HG03558 (cell line): ENCODE results near the gene GIGYF2.

ENCODE experiments used
- ATAC-seq: cut with Tn5 transposase; IDR thresholded peaks from one replicate; pipeline ENCODE4 v1.9.1; 2021; ENCODE audit warnings: moderate number of reproducible peaks; ENCODE audit not compliant: unreplicated experiment; ENCODE audit errors: extremely low read depth

The GIGYF2 gene

DNA sequence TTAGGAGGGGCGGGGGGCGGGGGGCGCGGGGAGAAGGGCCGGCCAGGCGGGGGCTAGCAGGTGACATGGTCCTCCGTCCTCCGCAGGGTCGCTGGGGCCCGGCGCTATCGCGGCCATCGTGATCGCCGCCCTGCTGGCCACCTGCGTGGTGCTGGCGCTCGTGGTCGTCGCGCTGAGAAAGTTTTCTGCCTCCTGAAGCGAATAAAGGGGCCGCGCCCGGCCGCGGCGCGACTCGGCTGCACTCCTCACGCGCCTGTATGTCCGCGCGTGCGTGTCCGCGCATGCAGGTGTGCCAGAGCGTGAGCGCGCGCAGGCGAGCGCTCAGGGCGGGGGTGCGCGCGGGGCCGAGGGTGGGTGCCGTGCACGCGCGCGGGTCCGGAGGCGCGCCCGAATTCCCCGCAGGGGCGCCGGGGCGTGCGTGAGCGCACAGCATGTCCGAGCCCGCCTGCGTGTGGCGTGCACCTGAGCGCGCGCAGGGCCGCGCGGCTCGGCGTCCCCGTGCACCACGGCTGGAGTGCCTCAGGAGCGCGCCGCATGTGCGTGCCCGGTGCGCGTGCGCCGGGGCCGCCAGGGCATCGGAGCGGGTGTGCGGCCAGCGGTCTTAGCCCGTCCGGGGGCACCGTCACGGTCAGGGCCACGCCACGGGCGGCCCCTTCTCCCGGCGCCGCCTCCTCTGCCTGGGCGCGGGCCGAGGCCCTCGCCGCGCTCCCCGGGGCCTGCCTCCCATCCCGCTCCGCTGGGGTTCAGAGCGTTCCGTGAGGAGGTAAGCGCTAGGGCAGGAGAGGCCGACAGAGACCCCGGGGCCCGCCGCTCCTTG, 179.2 kb downstream of the GIGYF2 start:
- ATAC-seq, result no peak

DNA sequence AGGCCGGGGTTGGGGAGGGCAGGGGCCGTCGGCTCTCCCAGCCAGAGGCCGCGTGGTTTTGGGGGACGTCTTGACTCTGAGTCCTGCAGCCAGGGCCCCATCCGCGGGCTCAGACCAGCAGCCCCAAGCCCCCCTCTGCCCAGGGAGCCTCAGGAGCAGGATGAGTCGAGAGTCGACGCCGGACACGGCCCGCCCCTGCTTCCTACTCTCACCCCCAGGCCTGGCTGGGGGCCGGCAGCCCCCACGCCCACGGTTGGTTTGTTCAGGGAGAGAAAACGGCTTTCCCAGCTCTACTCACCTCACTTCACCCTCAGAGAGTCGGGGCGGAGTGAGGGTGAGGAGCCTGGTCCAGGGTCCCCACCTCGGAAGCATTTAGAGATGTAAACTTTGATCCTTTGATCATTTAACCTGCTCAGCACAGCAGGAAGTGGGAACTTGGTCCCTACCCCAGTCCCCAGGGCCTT, 179.9 kb downstream of the GIGYF2 start:
- no peak for ATAC-seq

DNA sequence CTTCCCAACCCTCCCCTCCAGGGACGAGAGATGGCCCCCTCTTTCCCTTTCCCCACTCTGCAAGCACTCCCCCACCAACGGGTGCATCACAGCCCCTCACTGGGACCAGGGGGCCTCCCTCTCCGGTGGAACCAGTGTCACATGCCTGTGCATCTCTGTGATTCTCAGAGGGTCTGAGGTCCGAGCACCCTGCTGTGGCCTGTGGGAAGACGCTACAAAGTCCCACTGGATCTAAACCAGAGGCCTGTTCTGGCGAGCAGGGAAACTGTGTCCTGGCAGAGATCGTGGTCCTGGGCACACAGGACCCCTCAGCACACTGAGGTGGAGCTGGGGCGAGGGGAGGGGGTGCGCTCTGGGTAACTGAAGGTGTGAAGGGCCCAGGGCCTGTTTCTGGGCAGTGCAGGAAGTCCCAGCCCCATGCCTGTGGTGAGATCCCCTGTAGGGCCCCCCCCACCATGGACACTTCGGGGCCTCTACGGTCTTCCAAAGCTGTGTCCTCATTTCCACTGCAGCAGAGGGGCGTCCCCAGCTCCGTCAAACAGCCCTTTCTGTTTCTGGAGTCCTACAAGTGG, 180.9 kb downstream of the GIGYF2 start:
- ATAC-seq, result no peak

DNA sequence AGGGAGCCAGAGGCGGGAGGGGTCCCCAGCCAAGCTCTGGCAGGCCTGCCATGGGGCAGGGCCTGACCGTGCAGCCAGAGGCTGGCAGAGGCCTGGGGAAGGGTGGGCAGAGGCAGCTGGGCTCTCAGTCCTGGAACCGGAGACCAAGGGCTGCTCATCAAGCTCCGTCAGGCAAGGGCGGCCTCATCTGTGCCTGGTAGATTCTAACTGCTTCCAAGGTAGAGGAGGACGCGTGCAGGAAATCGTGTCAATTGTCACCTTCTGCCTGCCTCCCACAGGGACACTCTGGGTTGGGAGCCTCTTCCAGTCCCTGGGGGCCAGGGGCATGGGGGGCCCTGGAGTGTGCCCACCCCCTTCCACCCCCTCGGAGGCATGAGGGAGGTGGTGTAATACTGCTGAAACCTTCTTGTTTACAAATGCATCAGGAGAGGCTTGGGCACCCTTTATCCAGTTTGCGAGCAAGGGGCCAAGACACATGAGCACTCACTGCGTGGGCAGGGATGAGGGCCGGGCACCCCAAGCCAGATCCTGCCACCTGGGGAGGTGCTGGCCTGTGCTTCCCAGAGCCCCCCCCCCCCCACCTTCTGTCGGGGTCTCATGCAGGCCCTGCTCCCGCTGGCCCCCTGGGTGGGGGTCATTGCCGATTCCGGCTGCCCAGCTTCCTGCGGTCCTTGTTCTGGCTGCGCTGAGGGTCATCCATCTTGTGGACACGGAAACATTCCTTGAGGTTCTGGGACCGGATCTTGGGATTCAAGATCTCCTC, 181.9 kb downstream of the GIGYF2 start:
- ATAC-seq, result no peak

DNA sequence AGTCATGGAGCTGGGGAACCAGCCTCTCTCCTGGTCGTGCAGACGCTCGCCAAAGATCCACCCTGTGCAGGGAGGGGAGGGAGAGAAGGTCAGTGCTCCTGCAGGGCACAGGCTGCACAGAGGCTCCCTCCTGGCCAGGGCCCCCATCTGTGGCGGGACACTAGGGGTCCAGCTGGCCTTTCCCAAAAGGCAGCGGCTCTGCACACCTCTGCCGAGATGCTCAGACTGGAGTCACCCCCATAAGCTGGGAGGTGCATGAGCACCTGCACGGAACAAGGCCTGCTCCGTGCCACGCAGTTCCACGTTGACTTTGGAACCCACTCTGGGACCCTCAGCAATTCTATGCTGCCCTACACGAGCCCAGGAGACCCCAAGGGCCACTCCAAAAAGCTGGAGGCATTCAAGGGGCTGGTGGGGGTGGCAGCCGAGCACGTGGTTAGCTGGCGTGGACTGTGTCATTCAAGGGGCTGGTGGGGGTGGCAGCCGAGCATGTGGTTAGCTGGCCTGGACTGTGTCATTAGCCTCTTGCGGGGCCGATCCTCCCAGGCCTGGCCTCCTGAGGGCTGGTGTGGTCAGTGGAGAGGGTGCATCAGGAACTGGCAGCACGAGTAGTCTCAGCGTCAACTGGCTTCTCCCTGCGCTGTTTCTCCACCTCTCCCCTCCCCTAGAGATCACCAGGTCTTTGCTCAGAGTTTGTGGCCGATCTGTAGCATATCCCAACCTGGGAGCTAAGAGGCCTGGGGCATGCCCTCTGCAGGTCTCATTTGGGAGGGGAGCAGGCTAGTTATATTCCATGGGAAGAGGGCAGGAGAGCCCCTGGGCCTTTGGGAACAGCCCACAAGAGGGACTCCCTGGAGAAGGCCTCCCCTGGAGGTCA, 182.7 kb downstream of the GIGYF2 start:
- ATAC-seq, result no peak

DNA sequence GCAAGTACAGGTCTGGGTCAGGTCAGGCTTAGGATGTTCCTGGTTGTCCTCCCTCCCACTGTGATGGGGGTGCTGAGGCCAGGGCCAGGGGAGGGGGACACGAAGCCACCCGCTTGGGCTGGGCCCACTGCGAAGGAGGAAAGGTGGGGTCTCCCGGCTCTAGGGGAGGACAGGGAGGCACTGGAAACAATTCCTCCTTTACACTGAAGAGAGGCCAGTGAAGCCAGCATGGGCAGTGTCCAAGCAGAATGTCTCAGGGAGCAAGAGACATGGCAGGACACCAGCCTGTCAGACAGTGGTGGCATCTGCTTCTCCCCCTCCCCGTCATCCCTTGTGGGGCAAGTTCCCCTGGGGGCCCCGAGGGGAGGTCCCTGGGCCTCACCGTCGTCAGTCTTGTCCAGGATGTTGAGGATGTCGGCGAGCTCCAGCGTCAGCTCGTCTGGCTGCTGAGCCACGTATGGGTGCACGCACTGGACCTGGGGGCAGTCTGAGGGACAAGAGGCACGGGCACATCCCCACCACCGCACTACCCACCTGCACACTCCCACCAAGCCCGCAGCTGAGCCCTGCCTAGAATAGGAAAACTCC, 183.7 kb downstream of the GIGYF2 start:
- ATAC-seq, result no peak

DNA sequence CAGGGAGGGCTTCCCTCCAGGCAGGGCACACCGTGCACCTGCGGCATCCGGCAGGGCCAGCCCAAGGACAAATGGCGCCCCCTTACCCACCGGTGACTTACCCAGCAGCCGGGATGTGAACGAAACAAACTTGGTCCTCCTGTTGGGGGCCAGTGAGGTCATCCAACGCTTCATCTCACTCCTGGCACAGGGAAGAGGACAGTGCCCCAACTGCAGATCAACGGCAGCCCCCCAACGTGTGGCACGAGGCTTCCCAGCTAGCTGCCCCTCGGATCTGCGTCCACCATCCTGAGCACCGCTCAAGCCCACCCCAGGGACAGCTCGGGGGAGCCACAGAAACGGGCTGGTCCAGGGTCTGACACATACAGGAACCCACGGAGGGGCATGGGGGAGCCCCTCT, 185.0 kb downstream of the GIGYF2 start:
- ATAC-seq, result no peak

DNA sequence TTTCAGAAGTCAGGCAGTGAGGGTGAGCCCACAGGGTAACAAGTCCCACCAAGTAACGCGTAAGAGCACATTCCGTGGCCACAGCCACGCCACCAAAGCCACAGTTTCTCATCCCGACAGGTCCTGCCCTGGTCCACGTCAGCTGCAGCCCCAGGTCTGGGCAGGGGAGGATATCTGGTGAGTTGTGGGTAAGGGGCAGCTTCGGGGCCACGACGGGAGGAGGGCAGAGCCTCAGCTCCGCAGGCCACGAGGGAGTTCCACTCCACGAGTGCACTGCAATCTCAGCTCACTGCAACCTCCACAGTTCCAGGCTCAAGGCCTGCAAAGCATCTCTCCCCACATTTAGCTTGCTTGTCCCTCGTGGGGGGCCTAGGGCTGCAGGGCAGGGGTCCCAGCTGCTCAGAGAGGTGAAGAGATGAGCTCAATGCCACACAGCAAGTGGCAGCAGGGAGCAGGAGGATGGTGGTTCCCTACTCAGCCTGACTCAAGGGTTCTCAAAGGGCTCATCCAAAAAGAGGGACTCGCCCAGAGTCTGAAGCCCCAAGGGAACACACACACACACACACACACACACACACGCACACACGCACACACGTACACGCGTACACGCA, 185.5 kb downstream of the GIGYF2 start:
- ATAC-seq, result no peak

DNA sequence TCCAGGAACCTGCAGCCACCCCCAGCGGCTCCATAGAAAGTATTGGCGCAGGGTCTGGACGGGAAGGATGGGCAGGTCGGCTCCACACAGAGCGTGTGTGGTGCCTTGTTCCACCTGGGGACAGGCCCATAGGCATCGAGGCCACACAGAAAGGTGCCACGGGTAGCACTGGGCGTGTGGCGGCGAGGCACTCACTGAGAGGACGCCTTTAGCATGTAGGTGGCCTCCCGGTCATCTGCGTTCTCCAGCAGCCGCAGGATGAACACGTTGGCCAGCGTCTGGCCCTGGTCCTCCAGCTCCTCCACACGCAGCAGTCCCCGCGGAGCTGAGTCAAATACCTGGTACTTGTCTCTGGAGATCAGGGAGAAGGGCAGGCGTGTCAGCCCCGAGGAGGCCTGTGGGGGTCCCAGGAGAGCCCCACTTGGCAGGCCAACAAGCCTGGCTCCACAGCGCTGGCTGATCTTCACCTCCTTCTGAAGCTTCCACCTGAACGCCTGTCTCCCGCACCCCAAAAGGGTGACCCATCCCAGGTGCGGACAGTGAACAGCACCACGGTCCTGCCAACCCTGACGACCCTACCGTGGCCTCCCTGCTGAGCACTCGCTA, 186.1 kb downstream of the GIGYF2 start:
- no peak for ATAC-seq

DNA sequence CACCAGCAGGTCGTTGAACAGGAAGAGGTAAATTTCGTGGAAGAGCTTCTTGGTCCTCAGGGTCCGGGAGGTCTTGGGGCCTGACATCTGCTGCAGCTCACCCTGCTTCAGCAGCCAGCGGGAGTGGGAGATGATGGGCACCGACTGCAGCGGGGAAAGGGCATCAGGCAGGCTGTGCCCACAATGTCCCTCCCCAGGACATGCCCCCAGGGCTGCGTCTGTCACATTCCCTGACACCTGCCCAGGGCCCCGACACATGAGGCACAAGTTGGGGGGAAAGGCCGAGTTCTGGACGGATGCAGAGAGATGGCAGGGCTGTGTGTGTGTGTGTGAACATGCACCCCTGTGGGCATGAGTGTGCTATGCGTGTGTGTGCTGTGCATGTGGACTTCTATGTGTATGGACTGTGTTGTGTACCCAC, 186.9 kb downstream of the GIGYF2 start:
- no peak for ATAC-seq

DNA sequence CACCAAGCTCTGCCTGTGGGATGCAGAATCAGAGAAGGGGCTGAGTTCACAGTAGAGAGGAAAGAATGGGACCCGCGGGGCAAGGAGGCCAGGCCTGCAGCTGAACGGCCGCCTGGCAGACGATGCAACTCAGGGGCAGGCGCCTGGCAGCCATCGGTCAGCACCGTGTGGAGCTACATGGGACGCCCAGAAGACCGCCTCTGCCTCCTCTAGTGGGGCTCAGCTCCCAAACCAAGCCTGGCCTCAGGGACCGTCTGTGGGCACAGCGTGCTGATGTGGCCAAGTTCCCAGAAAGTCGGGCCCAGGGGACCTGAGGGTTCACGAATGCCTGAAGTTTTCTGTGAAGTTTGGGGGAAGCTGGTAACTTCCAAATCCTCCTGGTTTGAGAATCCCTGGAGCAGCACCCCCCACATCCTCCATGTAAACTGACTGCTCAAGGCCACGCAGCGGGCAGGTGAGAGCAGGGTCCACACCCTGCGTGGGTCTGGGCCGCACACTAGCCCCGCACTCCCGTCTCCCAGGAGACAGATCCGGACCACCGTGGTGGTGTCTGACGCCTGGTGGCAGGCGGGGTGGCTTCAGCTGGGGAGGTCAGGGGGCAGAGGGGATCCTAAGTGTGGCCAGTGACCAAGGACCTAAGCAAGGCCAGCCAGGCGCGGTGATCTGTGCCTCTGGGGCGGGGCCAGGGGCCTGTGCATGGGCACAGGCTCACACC, 187.6 kb downstream of the GIGYF2 start:
- no peak for ATAC-seq

DNA sequence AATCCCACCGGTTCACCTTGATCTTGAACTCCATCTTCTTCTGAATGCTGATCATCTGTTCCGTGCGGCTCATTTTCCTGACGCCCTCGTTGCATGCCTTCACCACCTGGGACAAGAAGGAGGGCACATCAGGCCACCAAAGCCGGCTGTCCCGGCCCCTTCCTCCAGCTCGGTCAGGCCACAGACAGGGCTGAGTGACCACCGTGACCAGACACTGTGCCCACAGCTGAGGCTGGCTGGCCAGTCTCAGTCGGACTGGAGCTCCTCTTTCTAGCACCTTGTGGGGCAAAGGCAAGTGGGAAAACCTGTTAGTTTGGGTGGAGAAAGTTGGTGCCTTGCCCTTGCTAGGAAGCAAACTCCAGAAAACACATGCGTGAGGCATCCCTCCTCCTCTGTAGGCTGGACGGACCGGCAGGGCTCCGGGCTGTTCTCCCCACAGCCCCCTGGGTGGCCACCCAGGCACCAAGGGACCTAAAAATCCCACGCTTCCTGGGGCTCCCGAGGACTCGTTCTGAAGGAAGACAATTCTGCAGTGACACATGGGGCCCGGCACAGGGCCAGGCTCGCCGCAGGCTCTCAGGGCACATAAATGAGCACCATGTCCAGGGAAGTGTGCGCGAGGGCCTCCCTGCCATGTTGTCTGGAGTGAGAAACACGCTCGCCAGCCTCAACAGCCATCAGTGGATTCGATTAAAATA, 188.3 kb downstream of the GIGYF2 start:
- no peak for ATAC-seq

DNA sequence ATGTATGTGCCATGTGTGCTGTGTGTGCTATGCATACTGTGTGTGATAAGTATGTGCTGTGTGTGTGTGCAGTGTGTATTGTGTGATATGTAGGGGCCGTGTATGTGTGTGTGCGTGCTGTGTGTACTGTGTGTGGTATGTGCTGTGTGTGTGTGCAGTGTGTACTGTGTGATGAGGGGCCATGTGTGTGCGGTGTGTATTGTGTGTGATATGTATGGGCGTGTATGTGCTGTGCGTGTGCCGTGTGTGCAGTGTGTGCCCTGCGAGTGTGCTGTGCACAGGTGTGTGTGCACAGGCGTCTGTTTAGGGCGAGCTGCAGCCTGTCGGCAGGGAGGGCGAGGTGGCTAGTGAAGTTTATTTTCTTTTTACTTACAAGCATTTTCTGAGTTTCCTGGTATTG, 189.0 kb downstream of the GIGYF2 start:
- ATAC-seq, result no peak

DNA sequence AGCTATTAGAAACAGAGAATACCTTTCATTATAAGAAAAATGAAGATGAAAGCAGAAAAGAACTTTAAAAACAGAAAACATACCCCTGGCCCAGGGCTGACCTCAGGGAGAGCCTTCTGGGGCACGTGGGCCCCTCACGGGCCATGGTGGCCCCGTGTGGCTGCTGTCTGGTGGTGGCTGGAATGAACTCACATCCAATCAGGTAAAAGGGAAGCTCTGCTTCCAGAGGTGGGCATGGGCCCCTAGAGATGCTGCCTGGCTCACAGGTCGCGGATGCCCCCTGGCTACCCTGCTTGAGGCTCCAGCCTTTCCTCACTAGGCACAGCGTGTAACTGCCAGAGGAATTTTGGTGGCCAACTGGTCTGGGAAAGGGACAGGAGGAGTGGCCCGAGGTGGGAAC, 189.5 kb downstream of the GIGYF2 start:
- no peak for ATAC-seq

DNA sequence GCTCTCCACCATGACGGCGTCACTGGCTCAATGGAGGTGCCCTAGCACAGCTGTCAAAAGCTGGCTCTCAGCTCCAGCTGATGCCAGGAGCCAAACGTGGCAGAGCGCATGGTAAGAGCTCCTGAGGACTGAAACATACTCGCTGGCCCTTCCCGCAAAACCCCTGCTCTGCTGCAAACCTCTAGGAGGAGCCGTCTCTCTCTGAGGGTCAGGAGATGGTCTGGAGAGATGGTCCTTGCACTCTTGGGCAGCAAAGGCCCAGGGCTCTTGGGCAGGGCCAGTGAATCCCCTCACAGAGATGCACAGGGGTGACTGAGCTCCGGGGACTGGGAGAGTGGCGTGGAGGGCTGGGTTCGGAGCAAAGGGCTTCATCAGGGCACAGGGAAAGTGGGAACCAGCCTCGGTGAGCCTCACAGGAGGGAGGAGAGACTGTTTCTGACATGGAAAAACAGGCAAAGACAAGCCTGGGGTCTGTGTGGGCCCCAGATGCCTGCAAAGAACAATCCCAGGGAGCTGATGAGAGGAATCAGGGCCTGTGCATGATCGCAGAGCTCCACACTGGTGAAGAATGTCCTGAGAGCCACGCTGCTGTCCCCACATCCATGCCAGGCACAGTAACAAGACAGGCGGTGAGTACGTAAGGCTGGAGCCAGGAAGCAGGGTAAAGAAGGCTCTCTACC, 190.2 kb downstream of the GIGYF2 start:
- ATAC-seq, result no peak

DNA sequence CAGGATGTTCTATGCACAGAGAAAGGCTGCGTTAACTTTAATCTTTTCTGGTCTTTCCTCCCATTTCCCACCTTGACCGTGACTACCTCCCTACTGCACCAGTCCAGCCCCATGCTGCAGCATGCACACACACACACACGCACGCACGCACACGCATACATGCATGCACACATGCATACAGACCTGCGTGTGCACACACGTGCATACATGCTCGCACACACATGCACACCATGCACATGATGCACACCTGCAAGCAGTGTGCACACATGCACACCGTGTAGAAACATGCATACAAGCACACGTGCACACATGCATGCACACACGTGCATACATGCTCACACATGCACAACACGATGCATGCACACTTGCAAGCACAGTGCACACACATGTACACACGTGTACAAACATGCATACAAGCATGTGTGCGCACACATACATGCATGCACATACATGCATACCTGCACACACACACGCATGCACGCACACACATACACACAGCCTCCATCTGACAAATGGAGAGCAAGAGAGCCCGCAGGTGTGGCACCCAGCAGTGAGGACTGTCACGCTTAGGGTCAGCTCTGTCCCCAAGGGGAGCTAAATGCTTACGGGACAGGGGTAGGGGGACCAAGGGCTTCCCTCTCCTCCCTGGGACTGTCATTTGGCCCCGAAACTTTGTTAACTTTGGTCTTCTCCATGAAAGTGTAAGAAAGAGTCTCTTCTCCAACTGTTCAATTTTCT, 191.1 kb downstream of the GIGYF2 start:
- no peak for ATAC-seq
